Measurements from ENCODE around the gene ADAMTS20.

The ADAMTS20 gene

GRCh38 chr12:43482311-43483085 lies 69.5 kb downstream of the ADAMTS20 start:
- no peak for DNase-seq (ENCODE audit: low read depth)

- DNase-seq (ENCODE audit: low read depth), result no peak
These were observed 71.4 kb downstream of the ADAMTS20 start for GRCh38 chr12:43480591-43480990.

GRCh38 chr12:43462741-43463140 lies 89.3 kb downstream of the ADAMTS20 start:
- no peak for DNase-seq (ENCODE audit: low read depth)

GRCh38 chr12:43462080-43462479 lies 89.9 kb downstream of the ADAMTS20 start:
- DNase-seq (ENCODE audit: low read depth), result no peak

GRCh38 chr12:43459285-43459684 lies 92.7 kb downstream of the ADAMTS20 start:
- DNase-seq (ENCODE audit: low read depth), result no peak

GRCh38 chr12:43453761-43454160 lies 98.2 kb downstream of the ADAMTS20 start:
- no peak for DNase-seq (ENCODE audit: low read depth)

GRCh38 chr12:43444940-43445564 lies 107.0 kb downstream of the ADAMTS20 start:
- peak; percentile 19 for DNase-seq (ENCODE audit: low read depth)

- DNase-seq (ENCODE audit: low read depth), result no peak
These were observed 115.4 kb downstream of the ADAMTS20 start for GRCh38 chr12:43436597-43436996.

GRCh38 chr12:43434614-43435013 lies 117.4 kb downstream of the ADAMTS20 start:
- no peak for DNase-seq (ENCODE audit: low read depth)

- no peak for DNase-seq (ENCODE audit: low read depth)
These were observed 123.9 kb downstream of the ADAMTS20 start for GRCh38 chr12:43428088-43428600.

- no peak for DNase-seq (ENCODE audit: low read depth)
These were observed 126.6 kb downstream of the ADAMTS20 start for GRCh38 chr12:43425361-43425760.

GRCh38 chr12:43416981-43417380 lies 135.0 kb downstream of the ADAMTS20 start:
- no peak for DNase-seq (ENCODE audit: low read depth)

GRCh38 chr12:43407816-43408645 lies 144.0 kb downstream of the ADAMTS20 start:
- DNase-seq (ENCODE audit: low read depth), result peak; percentile 4

GRCh38 chr12:43406801-43407200 lies 145.2 kb downstream of the ADAMTS20 start:
- DNase-seq (ENCODE audit: low read depth), result no peak

GRCh38 chr12:43402436-43402835 lies 149.6 kb downstream of the ADAMTS20 start:
- DNase-seq (ENCODE audit: low read depth), result no peak

GRCh38 chr12:43401096-43401495 lies 150.9 kb downstream of the ADAMTS20 start:
- DNase-seq (ENCODE audit: low read depth), result no peak

GRCh38 chr12:43396671-43397070 lies 155.3 kb downstream of the ADAMTS20 start:
- DNase-seq (ENCODE audit: low read depth), result no peak

- DNase-seq (ENCODE audit: low read depth), result no peak
These were observed 159.9 kb downstream of the ADAMTS20 start for GRCh38 chr12:43392116-43392515.

GRCh38 chr12:43381879-43382278 lies 170.1 kb downstream of the ADAMTS20 start:
- DNase-seq (ENCODE audit: low read depth), result no peak

GRCh38 chr12:43378448-43378847 lies 173.6 kb downstream of the ADAMTS20 start:
- DNase-seq (ENCODE audit: low read depth), result no peak

- no peak for DNase-seq (ENCODE audit: low read depth)
These were observed 181.7 kb downstream of the ADAMTS20 start for GRCh38 chr12:43370263-43370662.

- no peak for DNase-seq (ENCODE audit: low read depth)
These were observed 188.9 kb downstream of the ADAMTS20 start for GRCh38 chr12:43362910-43363694.
